Stimulated activated CD8-positive, alpha-beta memory T cell treated with anti-CD3 and anti-CD28 coated beads, Interleukin-2, amount 100 ng/mL, for 48 hours (primary cell): ENCODE results near the gene NAPG.
A peak's percentile ranks its signal among the peaks of the same experiment; 100 is the strongest.
"Not testable (repeated sequence)": the region's sequence is repeated elsewhere in the genome, so short reads cannot be mapped to it uniquely, and the experiment has no call there.

Experiments
- DNase-seq, 2 donors: peaks; one replicate each; pipeline ENCODE4 v3.0.0-alpha.2; 2020; ENCODE audit warnings: low read depth in 2 of 2

NAPG gene

GRCh38 chr18:10514082-10514481 lies 11.7 kb upstream of the NAPG start:
- no peak for DNase-seq

GRCh38 chr18:10514601-10515000 lies 11.2 kb upstream of the NAPG start:
- no peak for DNase-seq

- no peak for DNase-seq
These were observed 10.4 kb upstream of the NAPG start for GRCh38 chr18:10515456-10515855.

- no peak for DNase-seq
These were observed 9.7 kb upstream of the NAPG start for GRCh38 chr18:10516078-10516477.

- DNase-seq = no peak
These were observed 7.1 kb upstream of the NAPG start for GRCh38 chr18:10518595-10519255.

- DNase-seq = no peak
These were observed 6.5 kb upstream of the NAPG start for GRCh38 chr18:10519366-10519765.

- DNase-seq = peak; percentile 42 to 48
These were observed 5.6 kb upstream of the NAPG start for GRCh38 chr18:10519999-10520935.

- no peak for DNase-seq
These were observed 4.3 kb upstream of the NAPG start for GRCh38 chr18:10521566-10521965.

- no peak for DNase-seq
These were observed 3.3 kb upstream of the NAPG start for GRCh38 chr18:10522574-10522973.

- no peak for DNase-seq
These were observed 2.3 kb upstream of the NAPG start for GRCh38 chr18:10523544-10523943.

GRCh38 chr18:10524507-10525370 lies 1.1 kb upstream of the NAPG start:
- no peak for DNase-seq

GRCh38 chr18:10525371-10525691 lies 496 bp upstream of the NAPG start:
- DNase-seq = no peak

GRCh38 chr18:10526561-10526949 lies 728 bp downstream of the NAPG start:
- no peak for DNase-seq

- DNase-seq = no peak
These were observed 2.6 kb downstream of the NAPG start for GRCh38 chr18:10528439-10528838.

- no peak for DNase-seq
These were observed 4.2 kb downstream of the NAPG start for GRCh38 chr18:10530002-10530401.

GRCh38 chr18:10530852-10531251 lies 5.0 kb downstream of the NAPG start:
- peak; percentile 14 to 33 for DNase-seq

- DNase-seq = no peak
These were observed 7.3 kb downstream of the NAPG start for GRCh38 chr18:10533111-10533510.

- no peak for DNase-seq
These were observed 10.5 kb downstream of the NAPG start for GRCh38 chr18:10536280-10536679.

- DNase-seq = no peak
These were observed 11.9 kb downstream of the NAPG start for GRCh38 chr18:10537765-10538164.

GRCh38 chr18:10539124-10539523 lies 13.3 kb downstream of the NAPG start:
- not testable (repeated sequence) for DNase-seq

- DNase-seq = no peak
These were observed 17.4 kb downstream of the NAPG start for GRCh38 chr18:10543277-10543676.

GRCh38 chr18:10544093-10544748 lies 18.4 kb downstream of the NAPG start:
- DNase-seq = no peak
